HCT116 (cell line): Measurements from ENCODE around the gene PRCD.

Source experiments
- MAX ChIP-seq: IDR thresholded peaks from 2 replicates; pipeline ENCODE4 v1.6.1; 2012
- POLR2A ChIP-seq: IDR thresholded peaks from 2 replicates; pipeline ENCODE4 v1.7.0; 2011; ENCODE audit warnings: borderline replicate concordance; ENCODE audit not compliant: insufficient read depth, insufficient read length; ENCODE audit errors: extremely low read depth
- SIN3A ChIP-seq: IDR thresholded peaks from 2 replicates; pipeline ENCODE4 v1.6.1; 2012; ENCODE audit warnings: low read depth

DNA sequence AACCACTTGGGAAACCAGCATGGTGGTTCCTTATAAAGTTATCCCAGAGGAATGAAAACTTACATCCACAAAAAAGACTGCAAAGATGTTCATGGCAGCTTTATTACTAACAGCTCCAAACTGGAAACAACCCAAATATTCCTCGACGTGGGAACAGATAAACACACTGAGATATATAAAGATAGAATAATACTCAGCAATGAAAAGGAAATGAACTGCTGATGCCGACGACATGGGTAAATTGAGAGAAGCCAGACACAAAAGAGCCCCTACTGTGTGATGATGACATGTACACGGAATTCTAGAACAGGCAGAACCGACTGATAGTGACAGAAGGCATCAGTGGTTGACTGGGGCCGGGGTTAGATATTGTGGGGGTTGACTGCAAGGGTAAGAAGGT is 9.7 kb downstream of the PRCD start:
- TF ChIP-seq SIN3A (no peak), POLR2A (no peak), MAX (no peak)
